GM21528 (cell line): ENCODE measurements around the gene COL3A1.

ENCODE experiments used
- ATAC-seq: cut with Tn5 transposase; IDR thresholded peaks from one replicate; pipeline ENCODE4 v1.9.1; 2021; ENCODE audit warnings: mild to moderate bottlenecking, moderate library complexity; ENCODE audit not compliant: unreplicated experiment, low FRiP score

Gene COL3A1

GRCh38 chr2:189014449-189015138 is 40.4 kb downstream of the COL3A1 start:
- ATAC-seq = no peak

DNA sequence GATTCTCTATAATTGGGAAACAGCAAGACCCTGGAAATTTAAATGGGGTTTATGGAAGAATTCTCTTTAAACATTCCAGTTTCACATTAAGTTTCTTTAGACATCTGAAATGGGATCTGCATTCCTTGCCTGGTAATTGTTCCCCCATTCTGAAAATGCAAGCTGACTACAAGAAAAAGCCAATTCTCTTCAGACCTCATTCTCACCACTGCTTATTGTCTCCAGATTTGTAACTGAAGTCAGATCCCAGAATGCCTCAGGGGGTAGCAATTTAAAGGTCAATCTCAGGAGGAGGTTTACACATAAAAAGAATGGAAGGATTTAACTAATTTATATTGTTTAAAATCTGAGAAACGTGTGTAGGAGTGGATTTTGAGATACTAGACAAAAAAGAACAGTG is 41.2 kb downstream of the COL3A1 start:
- ATAC-seq = no peak

DNA sequence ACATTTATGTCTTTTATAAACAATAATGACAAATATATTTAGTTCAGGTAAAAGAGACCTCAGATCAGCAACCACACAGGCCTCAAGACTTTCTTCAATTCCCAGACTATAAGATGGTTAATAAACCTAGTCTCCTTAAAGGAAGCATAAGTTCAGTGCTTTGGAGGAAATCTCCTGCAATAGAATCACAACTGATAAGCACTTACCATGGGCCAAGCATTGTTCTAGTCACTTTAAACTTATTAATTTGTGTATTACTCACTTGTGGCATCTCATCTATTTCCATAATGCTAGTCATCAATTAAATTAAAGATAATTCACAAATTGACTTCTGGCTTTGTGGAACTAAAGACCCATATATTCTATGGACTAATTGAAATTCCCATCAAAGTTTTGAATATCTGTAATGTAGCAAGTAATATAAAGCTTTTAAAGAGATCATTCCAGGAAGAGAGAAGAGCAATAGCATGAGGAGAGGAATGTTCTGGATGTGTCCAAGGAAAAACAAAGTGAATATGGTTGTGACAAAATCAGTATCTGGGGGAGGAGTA is 42.2 kb downstream of the COL3A1 start:
- no peak for ATAC-seq

- no peak for ATAC-seq
Observed at GRCh38 chr2:189018631-189019030, 44.5 kb downstream of the COL3A1 start.

GRCh38 chr2:189020179-189020578 is 46.0 kb downstream of the COL3A1 start:
- no peak for ATAC-seq

DNA sequence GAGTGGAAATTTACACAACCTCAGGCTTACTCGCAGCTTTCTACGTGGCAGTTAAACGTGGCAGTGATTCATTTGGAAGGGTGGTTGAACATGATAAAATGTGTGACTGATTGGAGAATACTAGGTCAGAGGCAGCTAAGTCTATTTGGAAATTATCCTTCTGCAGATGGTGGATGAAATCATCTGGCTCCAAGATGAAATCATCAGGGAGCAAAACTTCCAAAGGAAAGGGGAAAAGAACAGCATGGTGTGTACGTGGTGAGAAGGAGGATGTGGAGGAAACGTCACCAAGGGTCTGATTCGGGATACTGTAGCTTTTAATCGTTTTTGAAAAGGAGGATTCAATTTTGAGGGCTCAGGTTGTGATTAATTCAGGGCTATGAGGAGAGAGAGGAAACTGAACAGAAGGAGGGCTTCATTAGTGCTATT is 47.9 kb downstream of the COL3A1 start:
- ATAC-seq = no peak

- no peak for ATAC-seq
Observed at GRCh38 chr2:189022492-189022891, 48.3 kb downstream of the COL3A1 start.

- ATAC-seq = no peak
Observed at GRCh38 chr2:189024901-189025618, 50.9 kb downstream of the COL3A1 start.

DNA sequence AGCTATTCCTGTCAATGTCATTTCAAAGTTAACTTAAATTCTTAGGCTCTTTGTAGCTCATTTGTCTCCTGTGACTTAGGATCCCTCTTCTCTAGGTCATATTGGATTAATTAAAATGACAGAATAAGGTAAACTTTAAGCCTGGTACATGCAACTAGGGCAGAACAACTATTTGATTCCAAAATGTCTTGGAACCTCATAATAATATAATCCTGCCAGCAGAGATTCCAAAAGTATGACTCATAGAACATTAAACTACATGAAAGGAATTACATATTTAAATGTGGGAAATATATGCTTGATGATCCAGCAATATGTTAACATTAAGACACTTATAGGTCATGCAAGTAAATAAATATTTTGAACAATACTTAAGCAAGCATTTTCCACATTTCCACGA is 63.3 kb downstream of the COL3A1 start:
- ATAC-seq = no peak

DNA sequence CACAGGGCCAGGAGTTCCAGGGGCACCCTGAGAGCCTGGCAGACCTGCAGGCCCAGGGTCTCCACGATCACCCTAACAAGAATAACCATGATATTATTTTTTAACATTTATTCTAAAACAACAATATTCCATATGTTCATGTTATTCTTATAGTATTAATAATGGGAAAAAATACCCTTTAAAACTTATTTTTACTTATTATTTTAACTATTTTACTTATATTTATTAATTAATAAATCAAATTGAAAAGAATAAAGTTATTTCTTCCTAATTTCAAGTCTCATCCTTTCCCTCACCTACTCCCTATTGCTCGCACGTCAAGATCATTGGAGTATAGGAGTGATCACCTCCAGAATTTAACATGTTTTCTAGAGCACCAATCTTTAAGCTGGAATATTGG is 71.7 kb downstream of the COL3A1 start:
- ATAC-seq = no peak

- ATAC-seq = no peak
Observed at GRCh38 chr2:189046320-189046719, 72.1 kb downstream of the COL3A1 start.

DNA sequence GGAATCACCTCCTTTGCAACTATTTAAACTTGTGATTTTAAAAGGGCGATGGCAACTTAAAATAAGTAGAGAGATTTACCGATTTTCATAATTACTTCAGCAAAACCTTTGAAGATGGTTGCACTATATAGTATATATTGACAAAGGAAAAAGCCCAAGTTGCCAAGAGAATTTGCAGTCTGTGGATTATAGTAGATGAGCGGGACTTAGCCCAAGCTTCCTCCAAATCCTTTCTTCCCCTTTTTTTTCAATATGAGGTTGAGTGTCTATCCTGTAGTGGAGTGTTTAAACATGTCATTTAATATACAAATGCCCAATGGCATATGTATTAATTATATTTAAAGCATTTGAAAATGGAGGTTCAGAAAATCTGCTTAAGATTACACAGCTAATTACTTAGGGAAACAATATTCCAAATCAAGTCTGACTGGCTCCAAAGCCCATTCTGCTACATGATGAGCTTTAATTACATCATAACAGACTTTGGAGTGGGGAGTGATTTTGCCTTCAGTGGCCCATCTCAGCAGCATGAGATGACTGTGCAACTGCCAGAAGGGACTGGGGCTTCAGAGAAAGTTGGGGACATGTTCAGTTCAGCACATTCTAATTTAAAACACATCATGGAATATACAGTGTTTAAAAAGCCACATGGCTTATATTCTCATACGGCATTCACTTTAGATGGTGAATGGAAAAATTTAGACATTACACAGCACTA is 73.2 kb downstream of the COL3A1 start:
- no peak for ATAC-seq

DNA sequence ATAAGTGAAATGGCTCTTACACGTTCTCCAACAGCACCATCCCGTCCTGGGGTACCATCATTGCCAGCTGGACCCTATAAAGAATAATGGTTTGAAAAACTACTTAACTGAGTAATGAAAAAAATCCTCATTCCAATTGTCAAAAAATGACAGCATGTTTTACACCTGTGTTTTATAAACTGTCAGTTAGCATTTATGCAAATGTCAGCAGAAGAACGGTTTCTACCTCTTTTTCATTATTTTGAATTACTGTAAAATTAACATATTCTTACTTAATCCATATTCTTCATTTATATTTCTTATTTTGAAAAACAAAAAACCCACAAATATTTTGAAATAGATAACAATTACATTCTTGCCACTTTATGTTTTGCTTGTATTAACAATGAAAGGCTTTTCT is 74.0 kb downstream of the COL3A1 start:
- ATAC-seq = no peak

- no peak for ATAC-seq
Observed at GRCh38 chr2:189049709-189050164, 75.6 kb downstream of the COL3A1 start.

DNA sequence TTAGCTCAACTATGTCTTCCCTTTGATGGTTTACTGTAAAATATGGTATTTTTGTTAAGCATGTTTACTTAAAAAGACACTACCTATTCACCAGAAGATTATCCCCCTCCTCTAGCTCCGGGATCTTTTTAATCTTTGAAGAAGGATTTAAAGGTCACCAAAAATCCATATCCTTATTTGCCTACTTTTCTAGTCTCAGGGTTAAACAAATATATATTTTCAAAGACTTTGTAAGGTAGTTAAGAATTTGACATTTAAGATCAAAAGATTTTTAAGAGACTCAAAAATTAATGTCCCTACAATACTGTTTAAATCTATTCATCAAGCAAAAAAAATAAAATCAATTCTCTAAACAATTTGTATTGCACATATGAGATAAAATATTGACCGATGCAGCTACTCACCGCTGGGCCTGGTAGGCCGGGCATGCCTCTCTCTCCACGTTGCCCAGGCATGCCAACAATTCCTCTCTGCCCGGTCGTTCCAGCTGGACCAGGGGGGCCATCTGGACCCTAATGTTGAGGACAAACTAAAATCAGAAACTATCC is 76.1 kb downstream of the COL3A1 start:
- no peak for ATAC-seq

DNA sequence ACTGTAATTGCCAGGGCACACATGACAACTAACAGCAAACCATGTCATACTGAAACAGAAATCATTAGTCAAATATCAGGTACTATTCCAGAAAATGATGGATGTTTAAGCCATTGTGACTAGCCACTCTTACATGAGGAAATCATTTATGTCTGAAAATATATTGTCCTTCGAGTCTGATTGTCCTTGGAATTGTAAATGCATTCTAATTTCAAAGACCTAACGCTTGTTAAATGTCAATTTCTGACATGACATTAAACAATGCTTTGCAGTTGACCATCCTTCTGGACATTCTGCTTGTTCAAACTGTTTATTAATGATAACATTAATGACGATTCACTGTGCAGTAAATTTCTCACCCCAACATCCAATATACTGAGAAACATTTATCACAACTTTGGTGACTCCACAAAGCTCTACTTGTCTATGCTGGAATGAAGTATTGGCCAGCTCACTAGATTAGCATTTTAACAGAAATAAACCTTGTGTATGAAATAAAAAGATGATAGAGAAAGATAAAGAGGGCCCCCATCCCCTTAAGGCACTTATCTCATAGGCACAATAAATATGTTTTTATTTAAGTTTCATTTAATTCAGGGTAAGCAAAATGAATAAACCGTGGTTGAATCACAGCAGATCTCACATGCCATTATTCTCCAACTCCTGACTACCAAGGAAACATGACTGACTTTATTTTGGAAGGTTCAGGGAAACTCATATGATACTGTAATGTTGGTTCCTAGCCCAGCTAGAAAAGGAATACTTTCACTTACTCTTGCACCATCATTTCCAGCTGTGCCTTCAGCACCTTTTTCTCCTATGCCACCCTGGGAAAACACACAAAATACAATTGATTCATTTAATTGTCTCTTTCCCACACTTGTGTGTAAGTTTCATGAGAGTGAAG is 82.3 kb downstream of the COL3A1 start:
- no peak for ATAC-seq

GRCh38 chr2:189057316-189057715 is 83.1 kb downstream of the COL3A1 start:
- ATAC-seq = no peak

DNA sequence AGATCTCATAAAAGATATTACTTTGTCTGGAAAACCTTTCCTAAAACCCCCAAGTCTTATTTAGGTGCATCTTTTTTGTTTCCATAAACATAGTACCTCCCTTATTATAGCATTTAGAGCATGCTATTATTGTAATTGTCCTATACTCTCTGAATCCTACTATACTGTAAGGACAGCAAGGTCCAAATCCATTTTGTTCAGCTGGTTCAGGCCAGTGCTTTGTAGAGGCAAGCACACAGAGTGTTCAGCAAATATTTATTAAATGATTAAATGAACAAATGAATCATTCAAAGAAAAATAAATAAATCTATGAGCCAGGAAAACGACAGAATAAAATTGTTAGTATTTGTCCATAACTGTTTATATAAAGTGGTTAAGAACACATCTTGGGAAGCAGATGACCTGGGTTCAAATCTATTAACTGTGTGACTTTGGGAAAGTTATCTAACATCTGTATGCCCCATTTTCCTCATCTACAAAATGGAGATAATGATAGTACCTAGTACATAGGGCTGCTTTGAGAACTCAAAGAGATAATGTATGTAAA is 86.0 kb downstream of the COL3A1 start:
- no peak for ATAC-seq
